WTC11 (cell line): ENCODE results near the gene CHKA. TPM values are rescaled to one million over a fixed set of nuclear protein-coding genes. Genes with fewer than 3 reads are reported as not detected.

Experiments used
- ATAC-seq: fragments of 200-7000 bp; cut with Tn5 transposase; 2 replicates; pipeline ENCODE4 v1.10.0; 2021; ENCODE audit warnings: mild to moderate bottlenecking, moderate library complexity
- CTCF ChIA-PET: fragments of 300-600 bp; sonication (Branson Sonifier 250); formaldehyde crosslinking; loops from one replicate; lab custom pipeline; 2021; ENCODE audit warnings: antibody characterized with exemption; lab: Charles Lee
- POLR2A ChIA-PET: fragments of 350-600 bp; sonication (Branson Sonifier 250); formaldehyde crosslinking; loops from one replicate; lab custom pipeline; 2021; ENCODE audit warnings: antibody characterized with exemption; lab: Charles Lee
- DNase-seq: peaks from one replicate; pipeline ENCODE4 v3.0.0; 2021; ENCODE audit warnings: low spot score
- H3K27ac Mint-ChIP-seq: 2 replicates; pipeline ENCODE4 v1.8.0; 2021; ENCODE audit warnings: mixed read lengths
- H3K27me3 Mint-ChIP-seq: 2 replicates; pipeline ENCODE4 v1.8.0; 2021; ENCODE audit warnings: low read depth, mild to moderate bottlenecking, moderate library complexity, mixed read lengths
- H3K36me3 Mint-ChIP-seq: 2 replicates; pipeline ENCODE4 v1.8.0; 2021; ENCODE audit warnings: mixed read lengths
- H3K4me1 Mint-ChIP-seq: 2 replicates; pipeline ENCODE4 v1.8.0; 2022; ENCODE audit warnings: mixed read lengths
- H3K4me3 Mint-ChIP-seq: 2 replicates; pipeline ENCODE4 v1.8.0; 2021; ENCODE audit warnings: mild to moderate bottlenecking, moderate library complexity, mixed read lengths
- H3K9me3 Mint-ChIP-seq: 2 replicates; pipeline ENCODE4 v1.8.0; 2021; ENCODE audit warnings: mixed read lengths
- CREM ChIP-seq: sonication (generic); formaldehyde crosslinking; IDR thresholded peaks from 2 replicates; pipeline ENCODE4 v1.8.1; 2022; ENCODE audit warnings: mild to moderate bottlenecking, missing genetic modification reagents, moderate library complexity
- ESRRA ChIP-seq: sonication (generic); formaldehyde crosslinking; IDR thresholded peaks from 2 replicates; pipeline ENCODE4 v1.8.1; 2022; ENCODE audit warnings: mild to moderate bottlenecking, missing genetic modification reagents, borderline replicate concordance
- JAZF1 ChIP-seq: fragments of 250-450 bp; sonication (Bioruptor Pico); IDR thresholded peaks from 2 replicates; pipeline ENCODE4 v1.9.0; 2021; ENCODE audit warnings: moderate library complexity, mild to moderate bottlenecking, inconsistent platforms
- JUN ChIP-seq: sonication (generic); formaldehyde crosslinking; IDR thresholded peaks from 2 replicates; pipeline ENCODE4 v1.8.0; 2023; ENCODE audit warnings: mild to moderate bottlenecking, missing genetic modification reagents
- RELA ChIP-seq: sonication (generic); formaldehyde crosslinking; IDR thresholded peaks from 2 replicates; pipeline ENCODE4 v1.8.1; 2022; ENCODE audit warnings: missing genetic modification reagents, mild to moderate bottlenecking, borderline replicate concordance
- SP1 ChIP-seq: sonication (generic); formaldehyde crosslinking; conservative IDR thresholded peaks from 2 replicates; pipeline ENCODE4 v1.8.1; 2022; ENCODE audit warnings: missing genetic modification reagents
- total RNA-seq: library from RNA; stranded (reverse); gene quantifications from 3 replicates; pipeline ENCODE4 v1.2.3, GENCODE V29; 2021
- TF ChIP-seq, protein P1 (sequence below): fragments of 250-450 bp; sonication (Bioruptor Pico); IDR thresholded peaks from 2 replicates; pipeline ENCODE4 v2.1.2; 2022; ENCODE audit warnings: mild to moderate bottlenecking, moderate library complexity
- TF ChIP-seq, protein P2 (sequence below): fragments of 250-450 bp; sonication (Bioruptor Pico); IDR thresholded peaks from 2 replicates; pipeline ENCODE4 v1.9.0; 2021; ENCODE audit warnings: mild to moderate bottlenecking
- TF ChIP-seq, protein P3 (sequence below): sonication (generic); formaldehyde crosslinking; IDR thresholded peaks from 2 replicates; pipeline ENCODE4 v1.8.1; 2022; ENCODE audit warnings: low read depth, mild to moderate bottlenecking, moderate library complexity, missing genetic modification reagents, borderline replicate concordance
- TF ChIP-seq, protein P4 (sequence below): sonication (generic); formaldehyde crosslinking; conservative IDR thresholded peaks from 2 replicates; pipeline ENCODE4 v1.8.1; 2022; ENCODE audit warnings: mild to moderate bottlenecking, missing genetic modification reagents
- TF ChIP-seq, protein P5 (sequence below): sonication (generic); formaldehyde crosslinking; IDR thresholded peaks from 2 replicates; pipeline ENCODE4 v1.8.0; 2022; ENCODE audit warnings: mild to moderate bottlenecking, missing genetic modification reagents
- TF ChIP-seq, protein P6 (sequence below): sonication (generic); formaldehyde crosslinking; IDR thresholded peaks from 2 replicates; pipeline ENCODE4 v1.8.1; 2023; ENCODE audit warnings: mild to moderate bottlenecking, missing genetic modification reagents, moderate library complexity
- TF ChIP-seq, protein P7 (sequence below): sonication (generic); formaldehyde crosslinking; IDR thresholded peaks from 2 replicates; pipeline ENCODE4 v1.8.0; 2022; ENCODE audit warnings: mild to moderate bottlenecking, missing genetic modification reagents
- TF ChIP-seq, protein P8 (sequence below): sonication (generic); formaldehyde crosslinking; IDR thresholded peaks from 2 replicates; pipeline ENCODE4 v1.8.0; 2023; ENCODE audit warnings: missing genetic modification reagents
- TF ChIP-seq, protein P9 (sequence below): sonication (generic); formaldehyde crosslinking; IDR thresholded peaks from 2 replicates; pipeline ENCODE4 v1.8.1; 2023; ENCODE audit warnings: mild to moderate bottlenecking, missing genetic modification reagents
- TF ChIP-seq, protein P10 (sequence below): sonication (generic); formaldehyde crosslinking; IDR thresholded peaks from 2 replicates; pipeline ENCODE4 v1.8.0; 2022; ENCODE audit warnings: mild to moderate bottlenecking, missing genetic modification reagents
- TF ChIP-seq, protein P11 (sequence below): sonication (generic); formaldehyde crosslinking; IDR thresholded peaks from 2 replicates; pipeline ENCODE4 v1.8.1; 2023; ENCODE audit warnings: mild to moderate bottlenecking, moderate library complexity, missing genetic modification reagents

CHKA gene
- total RNA-seq, 1 experiment from 2014 or later = 76.1 TPM

DNA sequence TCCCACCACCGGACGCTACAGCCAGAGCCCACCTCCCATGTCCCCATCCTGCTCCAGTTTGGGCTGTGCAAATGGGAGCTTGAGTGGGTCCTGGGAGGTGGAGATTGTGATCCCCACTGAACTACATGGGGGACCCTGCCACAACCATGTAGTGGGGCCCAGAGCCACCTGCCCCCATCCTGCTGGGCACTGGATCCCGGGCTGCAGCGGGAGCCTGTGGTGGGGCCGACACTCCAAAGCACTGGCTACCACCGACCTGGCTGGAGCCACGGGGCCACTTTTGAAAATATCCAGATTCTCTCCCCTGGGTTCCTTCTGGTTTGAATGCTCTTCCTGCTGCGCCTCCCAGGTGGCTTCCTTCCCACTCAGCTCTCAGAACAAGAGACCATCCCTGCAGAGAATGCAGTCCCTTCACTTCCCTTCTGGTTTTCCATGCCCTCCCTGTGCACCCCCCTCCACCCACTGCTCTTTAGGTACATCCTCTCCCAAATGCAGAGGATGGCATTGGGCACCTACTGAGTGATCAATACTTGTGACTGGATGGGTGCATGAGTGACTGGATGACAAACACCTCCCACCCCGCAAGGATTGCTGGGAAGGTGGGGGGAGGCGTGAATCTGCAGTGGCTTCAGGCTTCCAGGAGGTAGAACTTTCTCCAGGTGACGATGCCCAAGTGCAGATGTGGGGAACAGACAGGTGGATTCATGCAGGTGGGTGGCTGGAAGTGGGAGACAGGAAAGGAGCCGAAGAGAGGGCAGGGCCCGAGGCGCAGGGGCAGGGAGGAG lies 116.4 kb downstream of the CHKA start (continued):
- TF ChIP-seq SP1 (CRISPR knock-in tag) (no peak), CREM (CRISPR knock-in tag) (no peak), RELA (CRISPR knock-in tag) (no peak), JUN (CRISPR knock-in tag) (no peak)
- TF ChIP-seq, protein P1, sequence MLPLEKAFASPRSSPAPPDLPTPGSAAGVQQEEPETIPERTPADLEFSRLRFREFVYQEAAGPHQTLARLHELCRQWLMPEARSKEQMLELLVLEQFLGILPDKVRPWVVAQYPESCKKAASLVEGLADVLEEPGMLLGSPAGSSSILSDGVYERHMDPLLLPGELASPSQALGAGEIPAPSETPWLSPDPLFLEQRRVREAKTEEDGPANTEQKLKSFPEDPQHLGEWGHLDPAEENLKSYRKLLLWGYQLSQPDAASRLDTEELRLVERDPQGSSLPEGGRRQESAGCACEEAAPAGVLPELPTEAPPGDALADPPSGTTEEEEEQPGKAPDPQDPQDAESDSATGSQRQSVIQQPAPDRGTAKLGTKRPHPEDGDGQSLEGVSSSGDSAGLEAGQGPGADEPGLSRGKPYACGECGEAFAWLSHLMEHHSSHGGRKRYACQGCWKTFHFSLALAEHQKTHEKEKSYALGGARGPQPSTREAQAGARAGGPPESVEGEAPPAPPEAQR (CRISPR knock-in tag) = no peak
- TF ChIP-seq, protein P2, sequence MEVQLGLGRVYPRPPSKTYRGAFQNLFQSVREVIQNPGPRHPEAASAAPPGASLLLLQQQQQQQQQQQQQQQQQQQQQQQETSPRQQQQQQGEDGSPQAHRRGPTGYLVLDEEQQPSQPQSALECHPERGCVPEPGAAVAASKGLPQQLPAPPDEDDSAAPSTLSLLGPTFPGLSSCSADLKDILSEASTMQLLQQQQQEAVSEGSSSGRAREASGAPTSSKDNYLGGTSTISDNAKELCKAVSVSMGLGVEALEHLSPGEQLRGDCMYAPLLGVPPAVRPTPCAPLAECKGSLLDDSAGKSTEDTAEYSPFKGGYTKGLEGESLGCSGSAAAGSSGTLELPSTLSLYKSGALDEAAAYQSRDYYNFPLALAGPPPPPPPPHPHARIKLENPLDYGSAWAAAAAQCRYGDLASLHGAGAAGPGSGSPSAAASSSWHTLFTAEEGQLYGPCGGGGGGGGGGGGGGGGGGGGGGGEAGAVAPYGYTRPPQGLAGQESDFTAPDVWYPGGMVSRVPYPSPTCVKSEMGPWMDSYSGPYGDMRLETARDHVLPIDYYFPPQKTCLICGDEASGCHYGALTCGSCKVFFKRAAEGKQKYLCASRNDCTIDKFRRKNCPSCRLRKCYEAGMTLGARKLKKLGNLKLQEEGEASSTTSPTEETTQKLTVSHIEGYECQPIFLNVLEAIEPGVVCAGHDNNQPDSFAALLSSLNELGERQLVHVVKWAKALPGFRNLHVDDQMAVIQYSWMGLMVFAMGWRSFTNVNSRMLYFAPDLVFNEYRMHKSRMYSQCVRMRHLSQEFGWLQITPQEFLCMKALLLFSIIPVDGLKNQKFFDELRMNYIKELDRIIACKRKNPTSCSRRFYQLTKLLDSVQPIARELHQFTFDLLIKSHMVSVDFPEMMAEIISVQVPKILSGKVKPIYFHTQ (CRISPR knock-in tag) = no peak
- TF ChIP-seq, protein P3, sequence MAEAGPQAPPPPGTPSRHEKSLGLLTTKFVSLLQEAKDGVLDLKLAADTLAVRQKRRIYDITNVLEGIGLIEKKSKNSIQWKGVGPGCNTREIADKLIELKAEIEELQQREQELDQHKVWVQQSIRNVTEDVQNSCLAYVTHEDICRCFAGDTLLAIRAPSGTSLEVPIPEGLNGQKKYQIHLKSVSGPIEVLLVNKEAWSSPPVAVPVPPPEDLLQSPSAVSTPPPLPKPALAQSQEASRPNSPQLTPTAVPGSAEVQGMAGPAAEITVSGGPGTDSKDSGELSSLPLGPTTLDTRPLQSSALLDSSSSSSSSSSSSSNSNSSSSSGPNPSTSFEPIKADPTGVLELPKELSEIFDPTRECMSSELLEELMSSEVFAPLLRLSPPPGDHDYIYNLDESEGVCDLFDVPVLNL (CRISPR knock-in tag) = no peak
- TF ChIP-seq, protein P4, sequence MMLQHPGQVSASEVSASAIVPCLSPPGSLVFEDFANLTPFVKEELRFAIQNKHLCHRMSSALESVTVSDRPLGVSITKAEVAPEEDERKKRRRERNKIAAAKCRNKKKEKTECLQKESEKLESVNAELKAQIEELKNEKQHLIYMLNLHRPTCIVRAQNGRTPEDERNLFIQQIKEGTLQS (CRISPR knock-in tag) = no peak
- TF ChIP-seq, protein P5, sequence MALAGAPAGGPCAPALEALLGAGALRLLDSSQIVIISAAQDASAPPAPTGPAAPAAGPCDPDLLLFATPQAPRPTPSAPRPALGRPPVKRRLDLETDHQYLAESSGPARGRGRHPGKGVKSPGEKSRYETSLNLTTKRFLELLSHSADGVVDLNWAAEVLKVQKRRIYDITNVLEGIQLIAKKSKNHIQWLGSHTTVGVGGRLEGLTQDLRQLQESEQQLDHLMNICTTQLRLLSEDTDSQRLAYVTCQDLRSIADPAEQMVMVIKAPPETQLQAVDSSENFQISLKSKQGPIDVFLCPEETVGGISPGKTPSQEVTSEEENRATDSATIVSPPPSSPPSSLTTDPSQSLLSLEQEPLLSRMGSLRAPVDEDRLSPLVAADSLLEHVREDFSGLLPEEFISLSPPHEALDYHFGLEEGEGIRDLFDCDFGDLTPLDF (CRISPR knock-in tag) = no peak

DNA sequence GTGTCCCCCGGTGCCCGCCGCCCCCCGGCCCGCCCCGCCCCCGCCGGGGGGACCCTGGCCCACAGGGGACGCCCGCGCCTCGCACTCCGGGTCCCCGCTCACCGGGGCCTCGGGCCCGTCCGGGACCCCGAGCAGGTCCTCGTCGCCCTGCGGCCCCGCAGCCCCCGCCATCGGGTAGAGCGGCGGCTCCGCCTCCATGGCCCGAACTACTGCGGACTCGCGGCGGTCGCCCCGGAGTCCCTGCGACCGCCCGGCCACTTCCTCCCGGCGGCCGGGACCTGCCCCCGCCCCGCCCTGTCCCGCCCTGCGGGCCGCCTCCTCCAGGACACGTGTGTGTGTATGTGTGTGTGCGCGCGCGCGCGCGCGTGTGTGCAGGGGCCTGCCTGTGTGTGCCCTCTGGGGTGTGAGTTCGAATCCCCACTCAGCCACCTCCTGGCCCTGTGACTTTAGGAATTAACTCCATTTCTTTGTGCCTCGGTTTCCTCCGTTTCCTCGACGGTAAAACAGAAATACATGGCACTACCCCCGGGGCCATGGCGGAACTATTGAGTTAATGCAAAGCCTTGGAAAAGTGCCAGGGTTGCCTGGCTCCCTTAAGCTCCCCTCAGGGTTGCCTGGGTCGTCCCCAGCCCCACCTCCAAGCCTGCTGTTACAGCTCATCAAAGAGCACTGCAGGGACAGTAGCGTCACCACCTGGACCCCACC lies 117.2 kb downstream of the CHKA start, which contains the start of gene UNC93B1:
TSS of gene UNC93B1 (minus strand) at position 252 of the 705 bp plus-strand sequence. CDS start at position 198, 54 bp downstream.
- Mint-ChIP-seq H3K4me3 (peak within 1 kb of the TSS; percentile 76), H3K4me1 (peaks cover 22% of the 10 kb centered on the region), H3K9me3 (no peaks in the 10 kb centered on the region), H3K27ac (0 out of 2 replicates have a peak within 1 kb of the TSS, but pooled peaks have one; percentile 49), H3K27me3 (no peaks in the 10 kb centered on the region; the same call in none of the 2 replicates), H3K36me3 (peaks cover 2% of the 10 kb centered on the region)
- TF ChIP-seq, protein P6, sequence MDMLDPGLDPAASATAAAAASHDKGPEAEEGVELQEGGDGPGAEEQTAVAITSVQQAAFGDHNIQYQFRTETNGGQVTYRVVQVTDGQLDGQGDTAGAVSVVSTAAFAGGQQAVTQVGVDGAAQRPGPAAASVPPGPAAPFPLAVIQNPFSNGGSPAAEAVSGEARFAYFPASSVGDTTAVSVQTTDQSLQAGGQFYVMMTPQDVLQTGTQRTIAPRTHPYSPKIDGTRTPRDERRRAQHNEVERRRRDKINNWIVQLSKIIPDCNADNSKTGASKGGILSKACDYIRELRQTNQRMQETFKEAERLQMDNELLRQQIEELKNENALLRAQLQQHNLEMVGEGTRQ = peak; percentile 71
- TF ChIP-seq, protein P7, sequence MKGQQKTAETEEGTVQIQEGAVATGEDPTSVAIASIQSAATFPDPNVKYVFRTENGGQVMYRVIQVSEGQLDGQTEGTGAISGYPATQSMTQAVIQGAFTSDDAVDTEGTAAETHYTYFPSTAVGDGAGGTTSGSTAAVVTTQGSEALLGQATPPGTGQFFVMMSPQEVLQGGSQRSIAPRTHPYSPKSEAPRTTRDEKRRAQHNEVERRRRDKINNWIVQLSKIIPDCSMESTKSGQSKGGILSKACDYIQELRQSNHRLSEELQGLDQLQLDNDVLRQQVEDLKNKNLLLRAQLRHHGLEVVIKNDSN = peak; percentile 60; the same call in 1 of the 2 replicates
- TF ChIP-seq, protein P8, sequence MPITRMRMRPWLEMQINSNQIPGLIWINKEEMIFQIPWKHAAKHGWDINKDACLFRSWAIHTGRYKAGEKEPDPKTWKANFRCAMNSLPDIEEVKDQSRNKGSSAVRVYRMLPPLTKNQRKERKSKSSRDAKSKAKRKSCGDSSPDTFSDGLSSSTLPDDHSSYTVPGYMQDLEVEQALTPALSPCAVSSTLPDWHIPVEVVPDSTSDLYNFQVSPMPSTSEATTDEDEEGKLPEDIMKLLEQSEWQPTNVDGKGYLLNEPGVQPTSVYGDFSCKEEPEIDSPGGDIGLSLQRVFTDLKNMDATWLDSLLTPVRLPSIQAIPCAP (CRISPR knock-in tag) = no peak
- TF ChIP-seq SP1 (CRISPR knock-in tag) (peak; percentile 69), JAZF1 (no peak), ESRRA (CRISPR knock-in tag) (no peak)
- TF ChIP-seq, protein P9, sequence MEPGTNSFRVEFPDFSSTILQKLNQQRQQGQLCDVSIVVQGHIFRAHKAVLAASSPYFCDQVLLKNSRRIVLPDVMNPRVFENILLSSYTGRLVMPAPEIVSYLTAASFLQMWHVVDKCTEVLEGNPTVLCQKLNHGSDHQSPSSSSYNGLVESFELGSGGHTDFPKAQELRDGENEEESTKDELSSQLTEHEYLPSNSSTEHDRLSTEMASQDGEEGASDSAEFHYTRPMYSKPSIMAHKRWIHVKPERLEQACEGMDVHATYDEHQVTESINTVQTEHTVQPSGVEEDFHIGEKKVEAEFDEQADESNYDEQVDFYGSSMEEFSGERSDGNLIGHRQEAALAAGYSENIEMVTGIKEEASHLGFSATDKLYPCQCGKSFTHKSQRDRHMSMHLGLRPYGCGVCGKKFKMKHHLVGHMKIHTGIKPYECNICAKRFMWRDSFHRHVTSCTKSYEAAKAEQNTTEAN (CRISPR knock-in tag) = 0 out of 2 replicates have a peak, but pooled peaks have one; percentile 85
- TF ChIP-seq, protein P10, sequence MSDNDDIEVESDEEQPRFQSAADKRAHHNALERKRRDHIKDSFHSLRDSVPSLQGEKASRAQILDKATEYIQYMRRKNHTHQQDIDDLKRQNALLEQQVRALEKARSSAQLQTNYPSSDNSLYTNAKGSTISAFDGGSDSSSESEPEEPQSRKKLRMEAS (CRISPR knock-in tag) = peak; percentile 70
- TF ChIP-seq, protein P11, sequence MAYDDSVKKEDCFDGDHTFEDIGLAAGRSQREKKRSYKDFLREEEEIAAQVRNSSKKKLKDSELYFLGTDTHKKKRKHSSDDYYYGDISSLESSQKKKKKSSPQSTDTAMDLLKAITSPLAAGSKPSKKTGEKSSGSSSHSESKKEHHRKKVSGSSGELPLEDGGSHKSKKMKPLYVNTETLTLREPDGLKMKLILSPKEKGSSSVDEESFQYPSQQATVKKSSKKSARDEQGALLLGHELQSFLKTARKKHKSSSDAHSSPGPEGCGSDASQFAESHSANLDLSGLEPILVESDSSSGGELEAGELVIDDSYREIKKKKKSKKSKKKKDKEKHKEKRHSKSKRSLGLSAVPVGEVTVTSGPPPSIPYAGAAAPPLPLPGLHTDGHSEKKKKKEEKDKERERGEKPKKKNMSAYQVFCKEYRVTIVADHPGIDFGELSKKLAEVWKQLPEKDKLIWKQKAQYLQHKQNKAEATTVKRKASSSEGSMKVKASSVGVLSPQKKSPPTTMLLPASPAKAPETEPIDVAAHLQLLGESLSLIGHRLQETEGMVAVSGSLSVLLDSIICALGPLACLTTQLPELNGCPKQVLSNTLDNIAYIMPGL = no peak
- ChIA-PET POLR2A (no interaction called here), CTCF (interaction anchor here (1.9 to 2.0 kb wide), 2 partner anchors 11 to 49 kb away, joined by 9 to 10 read pairs; no protein-coding TSS in a partner anchor)
- ATAC-seq (peak; percentile 79), DNase-seq (peak; percentile 78)
